ENCODE measurements around the gene SERP2.

SERP2 gene

GRCh38 chr13:44411841-44412240, 38.2 kb downstream of the SERP2 start:
- DNase-seq (ENCODE audit: low spot score) = no peak

- no peak for DNase-seq (ENCODE audit: low spot score)
These were observed 38.8 kb downstream of the SERP2 start for GRCh38 chr13:44412346-44412935.

- DNase-seq (ENCODE audit: low spot score) = no peak
These were observed 39.5 kb downstream of the SERP2 start for GRCh38 chr13:44413095-44413494.

- no peak for DNase-seq (ENCODE audit: low spot score)
These were observed 41.1 kb downstream of the SERP2 start for GRCh38 chr13:44414716-44415115.

GRCh38 chr13:44415815-44416214, 42.2 kb downstream of the SERP2 start:
- no peak for DNase-seq (ENCODE audit: low spot score)

- no peak for DNase-seq (ENCODE audit: low spot score)
These were observed 42.7 kb downstream of the SERP2 start for GRCh38 chr13:44416301-44416700.

GRCh38 chr13:44416744-44417143, 43.1 kb downstream of the SERP2 start:
- no peak for DNase-seq (ENCODE audit: low spot score)

- DNase-seq (ENCODE audit: low spot score) = no peak
These were observed 43.8 kb downstream of the SERP2 start for GRCh38 chr13:44417446-44417845.

GRCh38 chr13:44417876-44418275, 44.3 kb downstream of the SERP2 start:
- no peak for DNase-seq (ENCODE audit: low spot score)

- DNase-seq (ENCODE audit: low spot score) = no peak
These were observed 47.0 kb downstream of the SERP2 start for GRCh38 chr13:44420376-44421220.

- no peak for DNase-seq (ENCODE audit: low spot score)
These were observed 48.4 kb downstream of the SERP2 start for GRCh38 chr13:44421853-44422525.

GRCh38 chr13:44422755-44423643, 49.4 kb downstream of the SERP2 start:
- DNase-seq (ENCODE audit: low spot score) = no peak

GRCh38 chr13:44423824-44424223, 50.2 kb downstream of the SERP2 start:
- DNase-seq (ENCODE audit: low spot score) = no peak

- no peak for DNase-seq (ENCODE audit: low spot score)
These were observed 51.6 kb downstream of the SERP2 start for GRCh38 chr13:44425041-44425814.

GRCh38 chr13:44425815-44426078, 52.1 kb downstream of the SERP2 start:
- no peak for DNase-seq (ENCODE audit: low spot score)

GRCh38 chr13:44426461-44426860, 52.8 kb downstream of the SERP2 start:
- DNase-seq (ENCODE audit: low spot score) = no peak

GRCh38 chr13:44429311-44429710, 55.7 kb downstream of the SERP2 start:
- DNase-seq (ENCODE audit: low spot score) = no peak

GRCh38 chr13:44431150-44431549, 57.5 kb downstream of the SERP2 start:
- DNase-seq (ENCODE audit: low spot score) = no peak

- no peak for DNase-seq (ENCODE audit: low spot score)
These were observed 59.0 kb downstream of the SERP2 start for GRCh38 chr13:44432650-44433049.

GRCh38 chr13:44433863-44434765, 60.5 kb downstream of the SERP2 start:
- DNase-seq (ENCODE audit: low spot score) = no peak

- DNase-seq (ENCODE audit: low spot score) = no peak
These were observed 61.1 kb downstream of the SERP2 start for GRCh38 chr13:44434766-44435141.
